ENCODE results near the gene ADAM12.

ADAM12 gene

DNA sequence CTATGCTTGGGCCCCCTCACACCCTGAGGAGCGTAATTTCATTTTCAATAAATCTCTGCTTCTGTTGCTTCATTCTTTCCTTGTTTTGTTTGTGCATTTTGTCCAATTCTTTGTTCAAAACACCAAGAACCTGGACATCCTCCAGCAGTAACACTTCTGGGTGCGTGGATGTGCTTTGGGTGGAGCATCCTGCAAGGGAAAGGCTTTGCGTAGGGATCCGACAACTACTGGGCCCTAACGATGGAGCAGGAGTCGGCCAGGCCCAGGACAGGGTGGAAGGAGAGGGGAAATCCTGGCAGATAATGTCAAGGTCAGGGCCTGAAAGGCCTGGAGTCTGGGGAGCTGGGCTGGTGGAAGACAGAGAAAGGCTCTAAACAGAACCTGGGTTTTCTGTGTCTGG lies 231.8 kb downstream of the ADAM12 start:
- Histone ChIP-seq H3K4me2 (ENCODE audit: low read depth, low read length) (no peak overlapping the region), H4K20me1 (ENCODE audit: insufficient read depth, low read length) (no peaks in the 10 kb centered on the region), H3F3A (ENCODE audit: insufficient read depth, low read length) (no peaks in the 10 kb centered on the region), H2AFZ (ENCODE audit: low read length) (no peak overlapping the region), H3K36me3 (replicated peaks; ENCODE audit: insufficient read depth, low read length) (no peaks in the 10 kb centered on the region), H3K27ac (ENCODE audit: low read length) (no peak overlapping the region), H3K4me3 (ENCODE audit: low read length) (no peak overlapping the region), H3K27me3 (replicated peaks; ENCODE audit: insufficient read depth, low read length) (no peaks in the 10 kb centered on the region; the same call in 1 of the 2 replicates), H3K9me3 (replicated peaks; ENCODE audit: insufficient read depth, low read length) (no peaks in the 10 kb centered on the region), H3K9me2 (replicated peaks; ENCODE audit: insufficient read depth, low read length) (no peaks in the 10 kb centered on the region), H3K79me2 (ENCODE audit: low read length) (no peaks in the 10 kb centered on the region), H3K4me1 (ENCODE audit: low read length) (no peaks in the 10 kb centered on the region), H3K9ac (ENCODE audit: low read length) (no peak overlapping the region)
- no peak for TF ChIP-seq EZH2 (optimal IDR thresholded peaks at IDR 0.05; ENCODE audit: low read depth, low read length)
- no peak for DNase-seq

DNA sequence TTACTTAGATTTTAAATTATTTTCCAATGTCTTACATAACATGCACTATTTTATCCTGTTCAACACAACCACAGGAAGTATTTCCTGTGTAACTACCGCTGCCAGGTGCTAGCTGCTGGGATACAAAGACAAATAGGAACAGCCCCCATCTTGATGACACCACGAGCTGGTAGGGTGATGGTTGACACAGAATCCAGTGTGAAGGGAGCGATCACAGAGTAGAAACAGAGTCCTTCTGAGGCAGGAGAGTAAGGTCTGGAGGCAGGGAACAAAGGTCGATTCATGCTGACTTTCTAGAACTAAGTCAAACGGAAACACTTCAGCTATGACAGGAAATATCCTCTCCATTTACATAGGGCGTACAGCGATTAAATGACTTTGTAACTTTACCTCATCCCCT lies 232.3 kb downstream of the ADAM12 start:
- H3K4me3 ChIP-seq (ENCODE audit: low read length): no peak overlapping the region
- H3K9me3 ChIP-seq (replicated peaks; ENCODE audit: insufficient read depth, low read length): no peaks in the 10 kb centered on the region
- no peak overlapping the region for H3K9ac ChIP-seq (ENCODE audit: low read length)
- H3K79me2 ChIP-seq (ENCODE audit: low read length): no peaks in the 10 kb centered on the region
- H3K9me2 ChIP-seq (replicated peaks; ENCODE audit: insufficient read depth, low read length): no peaks in the 10 kb centered on the region
- H3K36me3 ChIP-seq (replicated peaks; ENCODE audit: insufficient read depth, low read length): no peaks in the 10 kb centered on the region
- H3K27me3 ChIP-seq (replicated peaks; ENCODE audit: insufficient read depth, low read length): no peaks in the 10 kb centered on the region; the same call in 1 of the 2 replicates
- H3F3A ChIP-seq (ENCODE audit: insufficient read depth, low read length): no peaks in the 10 kb centered on the region
- TF ChIP-seq, protein P1, sequence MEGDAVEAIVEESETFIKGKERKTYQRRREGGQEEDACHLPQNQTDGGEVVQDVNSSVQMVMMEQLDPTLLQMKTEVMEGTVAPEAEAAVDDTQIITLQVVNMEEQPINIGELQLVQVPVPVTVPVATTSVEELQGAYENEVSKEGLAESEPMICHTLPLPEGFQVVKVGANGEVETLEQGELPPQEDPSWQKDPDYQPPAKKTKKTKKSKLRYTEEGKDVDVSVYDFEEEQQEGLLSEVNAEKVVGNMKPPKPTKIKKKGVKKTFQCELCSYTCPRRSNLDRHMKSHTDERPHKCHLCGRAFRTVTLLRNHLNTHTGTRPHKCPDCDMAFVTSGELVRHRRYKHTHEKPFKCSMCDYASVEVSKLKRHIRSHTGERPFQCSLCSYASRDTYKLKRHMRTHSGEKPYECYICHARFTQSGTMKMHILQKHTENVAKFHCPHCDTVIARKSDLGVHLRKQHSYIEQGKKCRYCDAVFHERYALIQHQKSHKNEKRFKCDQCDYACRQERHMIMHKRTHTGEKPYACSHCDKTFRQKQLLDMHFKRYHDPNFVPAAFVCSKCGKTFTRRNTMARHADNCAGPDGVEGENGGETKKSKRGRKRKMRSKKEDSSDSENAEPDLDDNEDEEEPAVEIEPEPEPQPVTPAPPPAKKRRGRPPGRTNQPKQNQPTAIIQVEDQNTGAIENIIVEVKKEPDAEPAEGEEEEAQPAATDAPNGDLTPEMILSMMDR (IDR thresholded peaks at IDR 0.05; ENCODE audit: low read length): no peak
- TF ChIP-seq EZH2 (optimal IDR thresholded peaks at IDR 0.05; ENCODE audit: low read depth, low read length): no peak
- TF ChIP-seq EZH2phosphoT487 (IDR thresholded peaks at IDR 0.05; ENCODE audit: low read length): no peak
- H3K27ac ChIP-seq (ENCODE audit: low read length): no peak overlapping the region
- H3K4me2 ChIP-seq (ENCODE audit: low read depth, low read length): no peak overlapping the region
- H2AFZ ChIP-seq (ENCODE audit: low read length): no peak overlapping the region
- no peak for DNase-seq
- H4K20me1 ChIP-seq (ENCODE audit: insufficient read depth, low read length): no peaks in the 10 kb centered on the region
- no peaks in the 10 kb centered on the region for H3K4me1 ChIP-seq (ENCODE audit: low read length)

DNA sequence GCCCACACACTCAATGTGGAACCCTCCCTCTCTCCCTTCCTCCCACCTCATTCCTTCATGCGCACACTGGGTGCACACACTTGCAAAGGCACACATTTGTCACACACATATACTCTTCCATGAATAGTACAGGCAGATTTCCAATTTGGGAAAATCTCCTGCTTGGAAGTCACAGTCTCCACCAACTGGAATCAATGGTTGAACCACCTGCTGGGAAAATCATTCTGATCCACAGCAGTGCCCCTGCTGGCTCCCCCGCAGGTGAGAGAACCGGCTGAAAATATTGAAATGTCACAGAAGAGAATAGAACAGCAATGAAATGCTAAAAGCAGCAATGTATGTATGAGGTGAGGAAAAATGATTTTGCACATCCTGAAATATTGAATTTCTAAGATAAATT lies 232.7 kb downstream of the ADAM12 start:
- no peak overlapping the region for H2AFZ ChIP-seq (ENCODE audit: low read length)
- H3K9ac ChIP-seq (ENCODE audit: low read length): no peak overlapping the region
- H3K36me3 ChIP-seq (replicated peaks; ENCODE audit: insufficient read depth, low read length): no peaks in the 10 kb centered on the region
- no peaks in the 10 kb centered on the region for H3K9me3 ChIP-seq (replicated peaks; ENCODE audit: insufficient read depth, low read length)
- H3K27ac ChIP-seq (ENCODE audit: low read length): no peak overlapping the region
- no peaks in the 10 kb centered on the region for H4K20me1 ChIP-seq (ENCODE audit: insufficient read depth, low read length)
- H3F3A ChIP-seq (ENCODE audit: insufficient read depth, low read length): no peaks in the 10 kb centered on the region
- no peaks in the 10 kb centered on the region for H3K79me2 ChIP-seq (ENCODE audit: low read length)
- no peaks in the 10 kb centered on the region for H3K4me1 ChIP-seq (ENCODE audit: low read length)
- H3K27me3 ChIP-seq (replicated peaks; ENCODE audit: insufficient read depth, low read length): no peaks in the 10 kb centered on the region; the same call in 1 of the 2 replicates
- no peaks in the 10 kb centered on the region for H3K9me2 ChIP-seq (replicated peaks; ENCODE audit: insufficient read depth, low read length)
- no peak for DNase-seq
- H3K4me3 ChIP-seq (ENCODE audit: low read length): no peak overlapping the region
- TF ChIP-seq EZH2phosphoT487 (IDR thresholded peaks at IDR 0.05; ENCODE audit: low read length) (no peak), EZH2 (optimal IDR thresholded peaks at IDR 0.05; ENCODE audit: low read depth, low read length) (no peak)
- TF ChIP-seq, protein P1 (IDR thresholded peaks at IDR 0.05; ENCODE audit: low read length): no peak
- H3K4me2 ChIP-seq (ENCODE audit: low read depth, low read length): no peak overlapping the region

DNA sequence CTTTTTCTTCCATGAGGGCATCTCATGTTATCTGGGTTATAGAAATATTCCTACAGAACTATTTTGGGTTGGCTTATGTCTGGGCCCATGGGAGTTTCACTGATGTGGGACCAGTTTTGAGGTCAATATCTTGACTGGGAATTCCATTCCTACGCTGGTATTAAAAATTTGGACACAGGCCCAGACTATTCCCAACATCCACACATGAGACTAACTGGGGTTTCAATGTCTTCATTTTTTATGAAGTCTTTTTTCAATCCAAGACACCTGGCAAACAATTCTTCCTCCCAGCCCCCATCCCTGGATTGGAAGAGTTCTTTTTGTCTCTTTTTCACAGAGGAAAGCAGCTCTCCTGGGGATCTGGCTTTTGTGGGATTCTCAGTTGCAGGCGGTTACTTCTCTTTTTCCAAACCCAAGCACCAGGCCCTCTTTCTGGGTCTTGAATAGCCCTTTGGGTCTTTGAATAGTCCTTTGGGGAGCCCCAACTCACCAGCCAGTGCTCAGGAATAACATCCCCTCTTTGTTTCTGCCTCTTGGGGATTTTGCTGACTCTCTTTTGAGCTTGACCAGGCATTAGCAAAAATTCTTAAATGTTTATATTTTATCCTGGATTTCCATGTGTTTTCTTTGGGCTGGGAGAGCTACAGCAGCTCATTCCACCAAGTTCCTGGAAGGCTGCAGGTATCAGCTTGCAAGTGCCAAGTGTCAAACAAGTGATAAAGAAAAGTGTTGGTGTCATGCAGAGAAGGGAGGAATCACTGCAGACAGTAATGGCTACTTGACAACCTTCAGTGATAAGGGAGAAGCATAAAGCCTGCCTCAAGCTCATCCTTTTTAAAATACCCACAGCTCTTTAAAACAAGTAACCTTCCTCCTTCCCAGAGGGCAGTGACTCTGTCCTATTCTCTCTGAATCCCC lies 234.3 kb downstream of the ADAM12 start:
- Histone ChIP-seq H2AFZ (ENCODE audit: low read length) (no peak overlapping the region), H3K4me2 (ENCODE audit: low read depth, low read length) (no peak overlapping the region)

More for the DNA sequence above, 234.3 kb downstream of the ADAM12 start:
- Histone ChIP-seq H3K9me2 (replicated peaks; ENCODE audit: insufficient read depth, low read length) (no peaks in the 10 kb centered on the region), H3K4me1 (ENCODE audit: low read length) (no peaks in the 10 kb centered on the region), H3F3A (ENCODE audit: insufficient read depth, low read length) (no peaks in the 10 kb centered on the region), H3K9ac (ENCODE audit: low read length) (no peak overlapping the region), H3K27me3 (replicated peaks; ENCODE audit: insufficient read depth, low read length) (no peaks in the 10 kb centered on the region; the same call in 1 of the 2 replicates), H3K36me3 (replicated peaks; ENCODE audit: insufficient read depth, low read length) (no peaks in the 10 kb centered on the region), H3K4me3 (ENCODE audit: low read length) (no peak overlapping the region), H3K79me2 (ENCODE audit: low read length) (no peaks in the 10 kb centered on the region), H3K9me3 (replicated peaks; ENCODE audit: insufficient read depth, low read length) (no peaks in the 10 kb centered on the region), H4K20me1 (ENCODE audit: insufficient read depth, low read length) (no peaks in the 10 kb centered on the region), H3K27ac (ENCODE audit: low read length) (no peak overlapping the region)
- DNase-seq: no peak
- TF ChIP-seq EZH2phosphoT487 (IDR thresholded peaks at IDR 0.05; ENCODE audit: low read length): no peak
- TF ChIP-seq, protein P1 (IDR thresholded peaks at IDR 0.05; ENCODE audit: low read length): no peak
- TF ChIP-seq EZH2 (optimal IDR thresholded peaks at IDR 0.05; ENCODE audit: low read depth, low read length): no peak
